ENCODE results near the gene SCNN1A. TPM values are rescaled to one million over a fixed set of nuclear protein-coding genes. Genes with fewer than 3 reads are reported as not detected.

The SCNN1A gene
- total RNA-seq, 1 experiment from 2014 or later: 2.9 TPM

GRCh38 chr12:6363010-6363329 lies 12.4 kb downstream of the SCNN1A start:
- ChIA-PET CTCF (interaction anchor here (0.6 to 1.8 kb wide), 5 partner anchors 24 to 250 kb away, joined by 3 to 9 read pairs (median 5); no protein-coding TSS in a partner anchor), POLR2A (ENCODE audit: unreplicated experiment) (interaction anchor here (0.6 to 1.3 kb wide), 4 partner anchors 9 to 28 kb away, joined by 4 to 10 read pairs (median 7); partner anchors contain the start of gene SCNN1A)
- H3K27ac ChIP-seq (ENCODE audit: low read length): peak overlapping the region; percentile 93
- no peaks in the 10 kb centered on the region for H3K9me2 ChIP-seq (replicated peaks; ENCODE audit: low read length)
- BruUV-seq (replicated peaks): no TSS peak
- H4K20me1 ChIP-seq (ENCODE audit: low read length): no peaks in the 10 kb centered on the region
- peaks cover 46% of the 10 kb centered on the region for H3K4me1 ChIP-seq (ENCODE audit: insufficient read depth, low read length)
- intact Hi-C loops (cut with micrococcal nuclease): loop anchor here (1.0 kb wide), 1 partner anchor 8 kb away; no protein-coding TSS in a partner anchor
- H2AFZ ChIP-seq (ENCODE audit: low read length): no peak overlapping the region
- TF ChIP-seq EZH2 (IDR thresholded peaks at IDR 0.05; ENCODE audit: low read length, unreplicated experiment) (no peak), CTCF (conservative IDR thresholded peaks at IDR 0.05; ENCODE audit: low read depth, low read length) (no peak)
- H3K9me3 ChIP-seq (ENCODE audit: low read length): no peaks in the 10 kb centered on the region
- H3K4me2 ChIP-seq (ENCODE audit: low read length): 0 out of 2 replicates have a peak overlapping the region, but pooled peaks have one; percentile 94
- H3K27me3 ChIP-seq (ENCODE audit: low read length): no peaks in the 10 kb centered on the region
- no peak overlapping the region for H3K4me3 ChIP-seq (ENCODE audit: low read length)
- peaks cover 5% of the 10 kb centered on the region; the same call in 1 of the 2 replicates for H3K79me2 ChIP-seq (ENCODE audit: low read length)
- H3K9ac ChIP-seq (ENCODE audit: low read length): peak overlapping the region; percentile 91
- no peaks in the 10 kb centered on the region for H3K36me3 ChIP-seq (ENCODE audit: low read depth, low read length)
- H3F3A ChIP-seq (ENCODE audit: low read length, unreplicated experiment): peaks cover 6% of the 10 kb centered on the region
- DNase-seq: no peak
- no peak for ATAC-seq

GRCh38 chr12:6362403-6362802 lies 13.0 kb downstream of the SCNN1A start:
- Histone ChIP-seq H3K9ac (ENCODE audit: low read length) (peak overlapping the region; percentile 61), H3F3A (ENCODE audit: low read length, unreplicated experiment) (peaks cover 6% of the 10 kb centered on the region), H3K9me3 (ENCODE audit: low read length) (no peaks in the 10 kb centered on the region), H4K20me1 (ENCODE audit: low read length) (no peaks in the 10 kb centered on the region), H3K4me3 (ENCODE audit: low read length) (peak overlapping the region; percentile 30; the same call in 1 of the 2 replicates), H3K4me1 (ENCODE audit: insufficient read depth, low read length) (peaks cover 40% of the 10 kb centered on the region), H3K9me2 (replicated peaks; ENCODE audit: low read length) (no peaks in the 10 kb centered on the region), H3K79me2 (ENCODE audit: low read length) (peaks cover 5% of the 10 kb centered on the region; the same call in 1 of the 2 replicates), H3K4me2 (ENCODE audit: low read length) (peak overlapping the region; percentile 77), H3K36me3 (ENCODE audit: low read depth, low read length) (no peaks in the 10 kb centered on the region), H3K27ac (ENCODE audit: low read length) (peak overlapping the region; percentile 93), H2AFZ (ENCODE audit: low read length) (peak overlapping the region; percentile 67), H3K27me3 (ENCODE audit: low read length) (no peaks in the 10 kb centered on the region)
- BruUV-seq (replicated peaks): TSS peak; percentile 30
- ChIA-PET CTCF (interaction anchor here (0.6 to 1.8 kb wide), 4 partner anchors 23 to 250 kb away, joined by 3 to 9 read pairs (median 4); no protein-coding TSS in a partner anchor), POLR2A (ENCODE audit: unreplicated experiment) (interaction anchor here (1.3 kb wide), 1 partner anchor 26 kb away, joined by 10 read pairs; no protein-coding TSS in a partner anchor)
- intact Hi-C loops (cut with micrococcal nuclease): loop anchor here (1.0 kb wide), 1 partner anchor 26 kb away; no protein-coding TSS in a partner anchor
- ATAC-seq (no peak), DNase-seq (peak; percentile 19)
- no peak for TF ChIP-seq EZH2phosphoT487 (IDR thresholded peaks at IDR 0.05; ENCODE audit: borderline replicate concordance, low read length)

- peak; percentile 89 for DNase-seq
- H2AFZ ChIP-seq (ENCODE audit: low read length): peak overlapping the region; percentile 67
- ATAC-seq: peak; percentile 70
Observed at GRCh38 chr12:6361834-6362233, 13.5 kb downstream of the SCNN1A start.

More at GRCh38 chr12:6361834-6362233, 13.5 kb downstream of the SCNN1A start:
- no peaks in the 10 kb centered on the region for H3K9me2 ChIP-seq (replicated peaks; ENCODE audit: low read length)
- H3K27me3 ChIP-seq (ENCODE audit: low read length): no peaks in the 10 kb centered on the region
- peaks cover 40% of the 10 kb centered on the region for H3K4me1 ChIP-seq (ENCODE audit: insufficient read depth, low read length)
- CTCF ChIA-PET: no interaction called here
- TF ChIP-seq EZH2 (IDR thresholded peaks at IDR 0.05; ENCODE audit: low read length, unreplicated experiment) (no peak), EZH2phosphoT487 (IDR thresholded peaks at IDR 0.05; ENCODE audit: borderline replicate concordance, low read length) (no peak), CTCF (conservative IDR thresholded peaks at IDR 0.05; ENCODE audit: low read depth, low read length) (no peak)
- peaks cover 6% of the 10 kb centered on the region for H3F3A ChIP-seq (ENCODE audit: low read length, unreplicated experiment)
- no peaks in the 10 kb centered on the region for H4K20me1 ChIP-seq (ENCODE audit: low read length)
- H3K4me2 ChIP-seq (ENCODE audit: low read length): peak overlapping the region; percentile 77
- no TSS peak for BruUV-seq (replicated peaks)
- POLR2A ChIA-PET (ENCODE audit: unreplicated experiment): interaction anchor here (0.5 kb wide), 1 partner anchor 25 kb away, joined by 8 read pairs; no protein-coding TSS in a partner anchor
- no peaks in the 10 kb centered on the region for H3K36me3 ChIP-seq (ENCODE audit: low read depth, low read length)
- peak overlapping the region; percentile 61 for H3K9ac ChIP-seq (ENCODE audit: low read length)
- intact Hi-C loops (cut with micrococcal nuclease): loop anchor here (1.0 kb wide), 1 partner anchor 26 kb away; no protein-coding TSS in a partner anchor
- H3K4me3 ChIP-seq (ENCODE audit: low read length): peak overlapping the region; percentile 30; the same call in 1 of the 2 replicates
- H3K9me3 ChIP-seq (ENCODE audit: low read length): no peaks in the 10 kb centered on the region
- peak overlapping the region; percentile 93 for H3K27ac ChIP-seq (ENCODE audit: low read length)
- H3K79me2 ChIP-seq (ENCODE audit: low read length): peaks cover 5% of the 10 kb centered on the region; the same call in 1 of the 2 replicates

Data from PC-3 (cell line).